Esophagus muscularis mucosa (tissue), 4 donors: ENCODE measurements around the gene TBC1D12.

Experiments used
- CTCF ChIP-seq, 3 experiments: fragments of 200-600 bp in 2 of 3; fragments of 450-650 bp in 1 of 3; sonication (generic) in 2 of 3; IDR thresholded peaks; one replicate each; pipeline ENCODE4 v1.5.1; 2017 to 2019; ENCODE audit warnings: antibody characterized with exemption in 3 of 3, mild to moderate bottlenecking in 2 of 3, moderate library complexity in 1 of 3
- EP300 ChIP-seq: sonication (generic); formaldehyde crosslinking; IDR thresholded peaks from one replicate; pipeline ENCODE4 v1.6.1; 2017; ENCODE audit warnings: antibody characterized with exemption
- POLR2A ChIP-seq: fragments of 450-650 bp; IDR thresholded peaks from one replicate; pipeline ENCODE4 v1.6.1; 2017; ENCODE audit warnings: antibody characterized with exemption, moderate library complexity, mild to moderate bottlenecking, low read depth

- no peak for TF ChIP-seq CTCF (IDR thresholded peaks at IDR 0.05)
- no peak for TF ChIP-seq POLR2A
- no peak for TF ChIP-seq EP300
Observed at GRCh38 chr10:94376865-94377264, 25.5 kb upstream of the TBC1D12 start.
